AG09309 (cell line): ENCODE results near the gene LRRC43.

Source experiments
- DNase-seq: peaks from one replicate; pipeline ENCODE4 v3.0.0-alpha.2; 2010; ENCODE audit warnings: low read depth
- H3K4me3 ChIP-seq: 2 replicates; pipeline ENCODE4 v1.5.1; 2011; ENCODE audit warnings: mild to moderate bottlenecking, low read depth, low read length, moderate library complexity; ENCODE audit not compliant: control insufficient read depth
- CTCF ChIP-seq: IDR thresholded peaks from 2 replicates; pipeline ENCODE4 v1.5.1; 2011; ENCODE audit warnings: mild to moderate bottlenecking, low read depth, low read length, inconsistent platforms; ENCODE audit not compliant: insufficient read depth, control insufficient read depth; ENCODE audit errors: missing control alignments

LRRC43 gene

GRCh38 chr12:122138616-122139015 lies 44.3 kb upstream of the LRRC43 start:
- no peak for TF ChIP-seq CTCF
- DNase-seq: no peak
- H3K4me3 ChIP-seq: no peak overlapping the region

- DNase-seq: no peak
These were observed 43.7 kb upstream of the LRRC43 start for GRCh38 chr12:122139266-122139665.

GRCh38 chr12:122139941-122140340 lies 43.0 kb upstream of the LRRC43 start:
- no peak for TF ChIP-seq CTCF
- DNase-seq: no peak
- no peak overlapping the region for H3K4me3 ChIP-seq

More at GRCh38 chr12:122139266-122139665, 43.7 kb upstream of the LRRC43 start:
- TF ChIP-seq CTCF: no peak
- no peak overlapping the region for H3K4me3 ChIP-seq

GRCh38 chr12:122140467-122141257 lies 42.3 kb upstream of the LRRC43 start:
- H3K4me3 ChIP-seq: no peak overlapping the region
- TF ChIP-seq CTCF: no peak
- DNase-seq: no peak

- H3K4me3 ChIP-seq: no peak overlapping the region
- no peak for TF ChIP-seq CTCF
- DNase-seq: no peak
These were observed 40.8 kb upstream of the LRRC43 start for GRCh38 chr12:122141911-122142725.

- no peak overlapping the region for H3K4me3 ChIP-seq
These were observed 40.1 kb upstream of the LRRC43 start for GRCh38 chr12:122142857-122143256.

More at GRCh38 chr12:122142857-122143256, 40.1 kb upstream of the LRRC43 start:
- no peak for DNase-seq
- no peak for TF ChIP-seq CTCF
